SK-N-DZ (cell line): ENCODE measurements around the gene KRTAP5-3.
"Not testable (repeated sequence)": the region's sequence is repeated elsewhere in the genome, so short reads cannot be mapped to it uniquely, and the experiment has no call there.

Experiments
- DNase-seq: peaks from one replicate; pipeline ENCODE4 v3.0.0-alpha.2; 2015; ENCODE audit warnings: low spot score

Gene KRTAP5-3

DNA sequence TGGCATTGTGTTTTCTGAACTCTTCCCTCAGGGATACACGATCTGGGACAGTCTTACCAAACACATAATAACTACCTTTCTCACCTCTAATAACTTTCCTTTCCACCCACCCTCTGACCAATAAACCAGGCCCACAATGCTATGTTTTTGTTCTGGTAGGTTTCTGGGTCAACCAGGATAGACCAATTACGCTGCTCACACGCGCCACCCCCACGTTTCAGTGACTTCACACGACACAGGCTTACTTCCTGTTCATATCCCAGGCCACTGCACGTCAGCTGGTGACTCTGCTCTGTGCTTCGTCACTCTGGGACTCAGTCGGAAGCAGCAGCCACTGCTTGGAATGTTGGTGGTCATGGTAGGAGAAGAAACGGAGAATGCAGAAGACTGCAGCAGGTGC, 11.2 kb upstream of the KRTAP5-3 start:
- DNase-seq, result no peak

DNA sequence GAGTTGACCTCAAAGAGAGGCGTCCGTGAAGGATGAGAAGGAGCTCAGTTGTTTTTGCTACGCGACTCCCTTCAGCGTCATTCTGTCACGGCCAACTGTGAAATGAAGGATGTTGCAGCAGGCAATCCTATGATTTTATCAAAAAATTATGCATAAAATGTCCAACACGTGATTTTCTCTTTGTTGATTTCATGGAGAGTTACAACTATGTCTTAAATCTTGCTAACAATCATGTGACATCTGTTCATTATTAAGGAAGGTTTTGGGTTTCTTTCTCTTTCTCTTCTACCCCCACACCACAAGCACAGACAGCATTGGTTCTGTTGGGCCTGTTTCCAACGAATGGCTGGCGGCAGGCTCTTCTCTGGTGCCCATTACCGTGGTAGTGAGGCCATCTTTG, 10.0 kb upstream of the KRTAP5-3 start:
- DNase-seq, result no peak

DNA sequence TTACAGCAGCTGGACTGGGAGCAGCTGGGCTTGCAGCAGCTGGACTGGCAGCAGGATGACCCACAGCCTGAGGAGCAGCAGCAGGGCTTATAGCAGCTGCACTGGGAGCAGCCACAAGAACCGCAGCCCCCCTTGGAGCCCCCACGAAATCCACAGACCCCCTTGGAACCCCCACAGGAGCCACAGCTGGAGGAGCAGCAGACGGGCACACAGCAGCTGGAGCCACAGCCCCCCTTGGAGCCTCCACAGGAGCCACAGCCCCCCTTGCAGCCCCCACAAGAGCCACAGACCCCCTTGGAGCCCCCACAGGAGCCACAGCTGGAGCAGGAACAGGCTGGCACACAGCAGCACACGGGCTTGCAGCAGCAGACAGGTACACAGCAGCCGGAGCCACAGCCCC, 362 bp downstream of the KRTAP5-3 start:
- DNase-seq, result not testable (repeated sequence)

DNA sequence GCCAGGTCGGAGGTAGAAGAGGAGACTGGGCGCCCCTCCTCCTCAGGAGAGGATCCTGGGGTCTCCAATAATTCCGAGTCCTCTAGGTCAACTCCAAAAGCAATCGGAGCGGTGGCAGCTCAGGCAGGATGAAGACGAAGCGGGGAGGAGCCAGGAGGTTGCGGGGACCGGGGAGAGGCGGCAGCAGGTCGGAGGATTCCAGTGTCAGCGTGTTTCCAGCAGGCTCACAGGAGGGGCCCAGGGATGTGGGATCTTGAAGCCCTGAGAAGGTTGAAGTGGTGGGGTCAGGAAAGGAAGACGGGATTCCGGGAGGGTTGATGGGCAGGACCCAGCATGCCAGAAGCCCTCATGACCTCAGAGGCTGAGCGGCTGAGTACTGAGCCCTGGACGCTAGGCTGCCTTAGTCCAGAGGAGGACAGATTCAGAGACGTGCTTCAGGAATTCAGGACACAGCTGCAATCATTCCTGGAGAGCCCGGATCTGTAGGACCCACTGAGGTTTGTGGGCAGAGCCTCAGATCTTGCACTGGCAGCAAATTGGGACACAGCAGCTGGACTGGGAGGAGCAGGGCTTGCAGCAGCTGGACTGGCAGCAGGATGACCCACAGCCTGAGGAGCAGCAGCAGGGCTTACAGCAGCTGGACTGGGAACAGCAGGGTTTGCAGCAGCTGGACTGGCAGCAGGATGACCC, 962 bp downstream of the KRTAP5-3 start:
- DNase-seq, result not testable (repeated sequence)

DNA sequence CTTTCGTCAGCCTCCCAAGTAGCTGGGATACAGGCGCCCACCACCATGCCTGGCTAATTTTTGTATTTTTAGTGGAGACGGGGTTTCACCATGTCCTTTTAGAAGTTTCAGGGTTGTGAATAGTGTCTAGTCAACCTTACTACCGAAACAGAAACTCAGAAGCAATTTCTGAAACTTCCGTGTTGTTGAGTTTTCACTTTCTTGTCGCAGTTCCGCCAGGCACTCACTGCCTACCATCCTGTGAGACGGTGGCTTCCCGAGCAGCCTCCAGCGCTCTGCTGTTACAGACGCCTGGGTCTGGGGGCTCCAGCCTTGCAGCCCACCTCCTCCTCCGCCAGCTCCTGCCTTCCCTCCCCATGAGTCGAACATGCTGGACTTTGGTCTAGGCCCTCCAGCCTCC, 2.3 kb downstream of the KRTAP5-3 start:
- not testable (repeated sequence) for DNase-seq

DNA sequence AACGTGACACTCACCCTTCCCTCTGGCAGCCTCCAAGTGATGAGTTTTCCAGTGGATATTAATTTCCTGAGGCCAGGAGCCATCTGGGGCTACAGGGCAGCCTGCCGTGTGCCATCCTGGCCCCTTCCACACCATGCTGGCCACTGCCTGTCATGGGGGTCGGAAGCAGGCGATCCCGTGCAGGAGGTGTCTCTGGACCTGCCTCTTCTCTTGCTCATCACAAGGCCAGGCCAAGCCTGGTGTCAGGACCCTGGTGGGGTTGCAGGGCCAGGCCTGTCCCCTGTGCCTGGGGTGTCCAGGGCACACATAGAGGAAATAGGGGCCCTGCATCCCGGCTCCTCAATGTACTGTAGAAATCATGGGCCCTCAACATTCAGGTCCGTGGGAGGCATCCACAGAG, 3.6 kb downstream of the KRTAP5-3 start:
- DNase-seq, result no peak

DNA sequence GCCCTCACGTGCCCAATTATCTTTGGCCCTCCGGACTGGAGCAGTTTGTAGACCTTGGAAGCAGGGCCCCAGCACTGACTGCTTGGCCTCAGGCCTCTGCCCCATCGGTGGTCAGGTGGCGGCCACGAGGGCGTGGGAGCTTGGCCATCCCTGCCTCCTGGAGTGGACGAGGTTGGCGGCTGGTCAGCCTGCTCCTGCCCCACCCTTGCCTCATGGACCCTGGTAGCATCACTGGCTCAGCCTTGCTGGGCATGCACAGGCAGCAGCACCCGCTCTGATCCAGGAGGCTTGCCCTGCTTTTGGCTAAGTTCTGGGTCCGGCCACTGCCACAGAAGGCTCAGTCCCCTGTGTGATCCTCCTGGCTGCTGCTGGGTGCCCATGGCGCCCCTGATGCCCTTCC, 4.1 kb downstream of the KRTAP5-3 start:
- no peak for DNase-seq

DNA sequence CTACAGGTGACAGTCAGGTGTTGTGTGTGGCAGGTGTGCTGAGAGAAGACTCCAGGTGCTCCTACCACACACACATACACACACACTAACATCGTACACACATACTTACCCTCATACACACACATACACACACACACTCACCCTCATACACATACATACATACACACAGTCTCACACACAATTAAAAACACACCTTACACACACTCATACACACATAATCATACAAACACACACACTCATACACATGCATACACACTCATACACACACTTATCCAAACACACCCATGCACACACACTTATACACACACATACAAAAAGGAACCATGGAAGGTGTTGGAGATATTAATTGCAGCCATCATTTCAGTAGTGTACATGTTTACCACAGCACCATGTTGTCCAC, 4.6 kb downstream of the KRTAP5-3 start:
- no peak for DNase-seq

DNA sequence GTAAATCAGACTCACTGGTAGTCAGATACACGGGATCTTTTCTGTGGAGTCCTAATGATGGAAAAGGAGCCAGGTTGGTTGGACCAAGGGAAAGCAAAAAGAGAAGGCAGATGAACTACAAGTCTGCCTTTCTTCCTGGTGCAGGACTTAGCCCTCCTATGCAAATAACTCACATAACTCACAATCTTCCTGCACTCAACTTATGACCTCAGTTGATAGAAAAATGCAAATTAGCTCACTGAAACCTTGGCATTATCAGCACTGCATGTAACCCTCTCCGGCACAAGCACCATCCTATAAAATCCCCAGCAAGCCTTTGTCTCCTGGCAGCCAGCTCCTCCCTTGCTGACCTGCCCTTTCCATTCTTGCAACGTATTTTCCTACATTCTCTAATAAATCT, 6.6 kb downstream of the KRTAP5-3 start:
- DNase-seq, result not testable (repeated sequence)

DNA sequence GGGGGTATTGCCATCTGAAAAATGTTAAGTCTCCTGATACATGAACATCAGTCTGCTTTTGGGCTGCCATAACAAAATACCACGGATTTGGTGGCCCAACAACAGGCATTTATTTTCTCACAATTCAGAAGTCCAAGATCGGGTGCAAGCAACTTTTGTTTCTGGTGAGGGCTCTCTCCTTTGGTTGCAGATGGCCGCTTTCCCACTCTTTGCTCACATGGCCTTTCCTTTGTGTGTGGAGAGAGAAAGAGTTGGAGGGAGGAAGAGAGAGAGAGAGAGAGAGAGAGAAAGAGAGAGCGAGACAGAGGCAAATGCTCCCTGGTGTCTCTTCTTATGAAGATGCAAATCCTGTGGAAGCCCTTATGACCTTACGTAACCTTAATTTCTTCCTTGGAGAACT, 7.6 kb downstream of the KRTAP5-3 start:
- DNase-seq, result no peak

DNA sequence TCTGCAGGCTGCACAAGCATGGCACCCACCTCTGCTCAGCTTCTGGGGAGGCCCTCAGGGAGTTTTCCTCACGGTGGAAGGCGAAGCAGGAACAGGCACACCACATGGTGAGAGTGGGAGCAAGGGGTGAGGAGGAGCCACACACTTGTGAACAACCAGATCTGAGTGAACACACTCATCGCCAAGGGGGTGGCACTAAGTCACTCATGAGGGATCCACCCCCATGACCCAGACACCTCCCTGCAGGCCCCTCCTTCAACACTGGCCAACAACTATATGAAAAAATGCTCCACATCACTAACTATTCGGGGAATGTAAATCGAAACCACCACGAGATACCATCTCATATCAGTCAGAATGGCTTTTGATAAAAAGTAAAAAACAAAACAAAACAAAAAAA, 9.4 kb downstream of the KRTAP5-3 start:
- no peak for DNase-seq

DNA sequence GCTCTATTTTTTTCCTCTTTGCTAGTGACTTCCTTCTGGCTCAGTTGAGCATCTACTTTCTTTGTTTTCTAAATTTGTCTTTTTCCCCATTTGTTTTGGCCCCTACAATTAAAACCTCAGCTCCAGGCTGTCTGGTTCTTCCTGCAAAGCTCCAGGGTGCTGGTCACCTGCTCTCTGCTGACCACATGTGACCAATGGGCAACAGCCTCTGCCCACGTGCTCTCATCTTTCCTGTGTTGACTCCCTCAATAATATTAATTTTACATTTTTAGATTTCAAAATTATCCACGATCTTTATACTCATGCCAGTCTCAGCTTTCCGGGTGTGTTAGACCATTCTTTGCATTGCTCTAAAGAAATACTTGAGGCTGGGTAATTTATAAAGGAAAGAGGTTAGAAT, 9.9 kb downstream of the KRTAP5-3 start:
- not testable (repeated sequence) for DNase-seq

DNA sequence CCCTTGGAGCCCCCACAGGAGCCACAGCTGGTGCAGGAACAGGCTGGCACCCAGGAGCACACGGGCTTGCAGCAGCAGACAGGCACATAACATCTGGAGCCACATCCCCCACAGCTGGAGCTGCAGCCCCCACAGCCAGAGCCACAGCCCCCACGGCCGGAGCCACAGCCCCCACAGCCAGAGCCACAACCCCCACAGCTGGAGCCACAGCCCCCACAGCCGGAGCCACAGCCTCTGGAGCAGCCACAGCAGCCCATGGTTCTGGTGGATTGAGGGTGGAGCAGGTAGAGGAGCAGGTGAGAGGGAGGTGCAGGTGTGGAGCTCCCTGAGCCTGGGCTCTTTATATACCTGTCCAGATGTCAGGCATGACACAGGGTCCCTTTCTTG, 10.3 kb downstream of the KRTAP5-3 start, which contains the start of gene KRTAP5-2:
TSS of gene KRTAP5-2 (minus strand) at position 301 of the 387 bp plus-strand sequence. CDS start at position 257, 44 bp downstream.
- DNase-seq, result no peak

DNA sequence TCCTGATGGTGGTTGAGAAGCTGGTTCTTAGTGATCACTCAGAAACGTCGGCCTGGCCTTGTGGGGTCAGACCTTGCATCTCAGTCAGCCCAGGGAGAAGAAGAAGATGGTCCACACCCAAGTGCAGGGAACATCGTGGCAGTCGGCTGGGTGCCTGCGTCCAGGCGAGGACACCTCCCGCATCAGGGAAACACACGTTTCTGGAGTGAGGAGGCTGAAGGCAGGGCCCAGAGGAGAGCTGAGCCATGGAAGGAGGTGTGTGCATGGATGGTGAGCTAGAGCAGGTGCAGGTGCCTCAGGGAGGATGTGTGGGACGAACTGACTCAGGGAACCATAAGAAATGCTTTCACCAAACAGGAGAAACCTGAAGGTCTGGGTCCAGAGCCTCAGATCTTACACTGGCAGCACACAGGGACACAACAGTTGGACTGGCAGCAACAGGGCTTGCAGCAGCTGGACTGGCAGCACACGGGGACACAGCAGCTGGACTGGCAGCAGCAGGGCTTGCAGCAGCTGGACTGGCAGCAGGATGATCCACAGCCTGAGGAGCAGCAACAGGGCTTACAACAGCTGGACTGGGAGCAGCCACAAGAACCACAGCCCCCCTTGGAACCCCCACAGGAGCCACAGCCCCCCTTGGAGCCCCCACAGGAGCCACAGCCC, 10.8 kb downstream of the KRTAP5-3 start:
- no peak for DNase-seq

DNA sequence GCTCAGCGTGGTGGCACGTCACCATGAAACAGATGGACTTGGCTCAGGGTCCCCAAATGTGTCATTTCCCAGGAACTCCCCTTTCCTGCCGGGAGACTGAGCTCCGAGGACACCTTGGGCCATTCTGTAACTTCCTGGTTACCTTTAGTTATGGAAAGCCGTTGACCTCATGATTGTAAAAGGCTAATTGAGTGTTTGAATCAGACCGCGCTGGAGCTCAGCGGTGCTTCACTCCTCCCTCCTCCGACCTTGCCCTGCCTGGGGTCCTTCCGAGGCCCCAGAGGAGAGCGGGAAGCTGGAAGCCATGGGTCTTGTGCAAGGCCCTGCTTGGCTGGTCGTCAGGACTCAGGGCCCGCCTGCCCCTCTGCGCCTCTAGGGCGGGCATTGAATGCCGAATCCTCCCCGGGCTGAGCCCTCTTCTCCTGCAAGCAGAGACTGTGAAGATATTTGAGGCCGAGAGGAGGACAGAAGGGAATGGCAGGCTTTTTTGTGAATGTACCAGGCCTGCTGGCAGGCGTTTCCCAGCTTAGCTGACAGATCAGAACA, 11.6 kb downstream of the KRTAP5-3 start:
- not testable (repeated sequence) for DNase-seq

DNA sequence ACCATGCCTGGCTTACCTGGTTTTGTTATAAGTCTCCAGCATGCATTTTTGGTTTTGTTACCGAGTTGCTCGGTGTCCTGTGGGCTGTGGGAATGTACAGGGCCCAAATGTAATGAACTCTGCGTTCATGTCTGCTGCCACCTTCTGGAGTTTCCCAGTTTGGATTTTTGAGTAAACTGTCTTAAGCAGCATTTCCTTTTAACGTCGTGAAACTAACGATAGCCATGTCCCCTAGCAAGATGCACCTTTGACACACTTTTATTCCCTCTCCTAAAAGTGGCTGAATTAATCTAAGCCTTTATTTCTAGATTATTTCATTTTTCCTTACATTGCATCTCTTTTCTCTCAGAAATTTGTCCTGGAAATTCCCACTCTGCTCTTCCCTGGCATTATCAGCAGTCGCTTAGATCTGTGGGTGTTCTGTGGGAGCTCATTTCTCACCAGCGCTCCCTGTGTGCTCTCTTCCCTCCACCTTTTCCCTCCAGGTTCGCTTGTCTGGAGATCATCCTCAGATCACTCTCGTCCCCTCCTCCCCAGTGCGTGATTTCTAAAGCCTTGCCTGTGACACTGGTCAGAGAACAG, 12.2 kb downstream of the KRTAP5-3 start:
- DNase-seq, result not testable (repeated sequence)

DNA sequence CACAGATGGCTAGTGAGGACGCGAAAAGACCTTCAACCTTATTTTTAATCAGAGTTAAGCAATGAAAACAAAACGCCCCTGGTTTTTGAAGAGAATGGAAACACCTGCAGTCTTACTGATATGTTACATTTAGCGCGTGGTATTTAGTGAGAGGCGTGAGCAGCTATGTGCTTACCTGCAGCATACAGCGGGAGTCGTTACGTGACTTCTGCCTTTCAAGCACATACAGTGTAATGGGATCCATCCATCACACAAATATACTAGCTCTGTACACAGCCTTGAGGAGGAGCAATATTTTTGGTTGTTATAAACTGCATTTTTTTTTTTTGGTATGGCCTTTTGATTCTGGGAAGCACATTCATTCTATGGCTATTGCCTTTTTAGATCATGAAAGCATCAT, 15.6 kb downstream of the KRTAP5-3 start:
- no peak for DNase-seq

DNA sequence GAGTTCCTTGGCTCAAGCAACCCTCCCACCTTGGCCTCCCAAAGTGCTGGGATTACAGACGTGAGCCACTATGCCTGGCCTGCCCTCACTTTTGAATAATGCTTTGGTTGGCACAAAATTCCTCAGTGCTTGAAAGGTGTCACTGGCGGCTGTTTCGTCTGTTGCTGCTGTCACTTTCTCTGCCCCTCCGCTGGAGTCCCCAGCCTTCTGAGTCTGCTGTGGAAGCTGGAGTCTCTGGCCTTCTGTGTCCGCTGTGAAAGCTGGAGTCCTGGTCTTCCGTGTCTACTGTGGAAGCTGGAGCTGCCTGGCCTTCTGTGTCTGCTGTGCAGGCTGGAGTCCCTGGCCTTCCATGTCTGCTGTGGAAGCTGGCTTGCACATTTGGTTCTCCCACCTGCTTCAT, 18.3 kb downstream of the KRTAP5-3 start:
- no peak for DNase-seq

DNA sequence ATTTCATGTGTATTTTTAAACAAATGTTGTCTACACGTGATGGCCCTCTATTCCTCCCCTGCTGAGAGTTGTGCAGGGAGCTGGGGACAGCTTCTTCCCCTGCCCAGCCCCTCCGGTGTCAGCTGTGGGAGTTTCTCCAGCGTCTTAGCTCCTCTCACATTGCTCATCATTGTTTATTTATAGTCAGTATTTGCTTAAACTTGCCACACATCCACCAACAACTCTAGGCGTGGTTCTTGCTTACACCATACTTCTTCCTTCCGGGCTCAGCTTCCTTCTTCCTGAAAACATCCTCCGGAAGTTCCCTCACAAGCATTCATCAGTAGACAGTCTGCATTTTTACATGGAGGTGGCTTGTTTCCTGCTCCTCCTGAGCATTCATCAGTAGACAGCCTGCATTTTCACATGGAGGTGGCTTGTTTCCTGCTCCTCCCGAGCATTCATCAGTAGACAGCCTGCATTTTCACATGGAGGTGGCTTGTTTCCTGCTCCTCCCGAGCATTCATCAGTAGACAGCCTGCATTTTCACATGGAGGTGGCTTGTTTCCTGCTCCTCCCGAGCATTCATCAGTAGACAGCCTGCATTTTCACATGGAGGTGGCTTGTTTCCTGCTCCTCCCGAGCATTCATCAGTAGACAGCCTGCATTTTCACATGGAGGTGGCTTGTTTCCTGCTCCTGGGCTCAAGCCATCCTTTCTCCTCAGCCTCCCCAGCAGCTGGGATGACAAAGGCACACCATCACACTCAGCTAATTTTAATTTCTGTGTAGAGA, 18.9 kb downstream of the KRTAP5-3 start:
- not testable (repeated sequence) for DNase-seq

DNA sequence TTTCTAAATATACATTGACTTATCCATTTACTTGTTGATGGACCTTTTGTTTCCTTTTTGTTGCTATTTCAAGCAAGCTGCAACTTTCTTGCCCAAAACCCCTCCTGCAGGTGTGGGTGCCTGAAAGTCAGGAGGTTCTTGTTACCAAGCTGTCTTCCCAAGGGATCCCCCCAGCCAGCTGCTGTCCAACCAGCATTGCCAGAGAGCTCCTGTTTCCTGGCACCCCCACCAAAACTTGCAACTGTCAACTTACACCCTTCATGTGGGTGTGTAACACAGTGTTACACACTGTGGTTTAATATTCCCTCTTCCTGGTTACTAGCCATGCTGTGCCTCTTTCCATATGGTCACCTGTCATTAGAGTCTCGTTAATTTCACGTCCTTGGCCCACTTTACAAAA, 21.6 kb downstream of the KRTAP5-3 start:
- no peak for DNase-seq

DNA sequence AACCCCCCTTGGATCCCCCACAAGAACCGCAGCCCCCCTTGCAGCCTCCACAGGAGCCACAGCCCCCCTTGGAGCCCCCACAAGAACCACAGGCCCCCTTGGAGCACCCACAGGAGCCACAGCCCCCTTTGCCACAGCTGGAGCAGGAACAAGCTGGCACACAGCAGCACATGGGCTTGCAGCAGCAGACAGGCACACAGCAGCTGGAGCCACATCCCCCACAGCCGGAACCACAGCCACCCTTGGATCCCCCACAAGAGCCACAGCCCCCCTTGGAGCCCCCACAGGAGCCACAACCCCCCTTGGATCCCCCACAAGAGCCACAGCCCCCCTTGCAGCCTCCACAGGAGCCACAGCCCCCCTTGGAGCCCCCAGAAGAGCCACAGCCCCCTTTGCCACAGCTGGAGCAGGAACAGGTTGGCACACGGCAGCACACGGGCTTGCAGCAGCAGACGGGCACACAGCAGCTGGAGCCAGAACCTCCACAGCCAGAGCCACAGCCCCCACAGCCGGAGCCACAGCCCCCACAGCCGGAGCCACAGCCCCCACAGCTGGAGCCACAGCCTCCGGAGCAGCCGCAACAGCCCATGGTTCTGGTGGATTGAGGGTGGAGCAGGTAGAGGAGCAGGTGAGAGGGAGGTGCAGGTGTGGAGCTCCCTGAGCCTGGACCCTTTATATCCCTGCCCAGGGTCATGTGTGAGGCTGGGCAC, 23.4 kb downstream of the KRTAP5-3 start, which contains the start of gene KRTAP5-1:
TSS of gene KRTAP5-1 (minus strand) at position 623 of the 710 bp plus-strand sequence. CDS start at position 589, 34 bp downstream.
- not testable (repeated sequence) for DNase-seq
